Endodermal cell (in vitro differentiated cells): ENCODE measurements around the gene ACTR1B. TPM values are rescaled to one million over a fixed set of nuclear protein-coding genes. Genes with fewer than 3 reads are reported as not detected.

Source experiments
- DNase-seq: peaks from one replicate; pipeline ENCODE4 v3.0.0-alpha.2; 2017
- H3K27ac ChIP-seq: 2 replicates; pipeline ENCODE4 v1.5.1; 2013; ENCODE audit warnings: mild to moderate bottlenecking, low read depth, low read length, moderate library complexity
- H3K27me3 ChIP-seq: 2 replicates; pipeline ENCODE4 v1.6.1; 2013; ENCODE audit warnings: mild to moderate bottlenecking, low read length, moderate library complexity; ENCODE audit not compliant: insufficient read depth, control insufficient read depth, poor library complexity, severe bottlenecking
- H3K36me3 ChIP-seq: 2 replicates; pipeline ENCODE4 v1.7.0; 2013; ENCODE audit warnings: mild to moderate bottlenecking, low read length, moderate library complexity; ENCODE audit not compliant: control insufficient read depth, insufficient read depth
- H3K4me1 ChIP-seq: one replicate; pipeline ENCODE4 v1.7.0; 2013; ENCODE audit warnings: low read length; ENCODE audit not compliant: control insufficient read depth, insufficient read depth
- H3K4me3 ChIP-seq: 2 replicates; pipeline ENCODE4 v1.5.1; 2013; ENCODE audit warnings: mild to moderate bottlenecking, low read length, moderate library complexity
- H3K9ac ChIP-seq: 2 replicates; pipeline ENCODE4 v1.6.1; 2013; ENCODE audit warnings: mild to moderate bottlenecking, low read length, moderate library complexity; ENCODE audit not compliant: poor library complexity, severe bottlenecking; ENCODE audit errors: extremely low read depth
- H3K9me3 ChIP-seq: 2 replicates; pipeline ENCODE4 v1.6.1; 2013; ENCODE audit warnings: mild to moderate bottlenecking, low read length, moderate library complexity; ENCODE audit not compliant: control insufficient read depth
- H3K27ac Mint-ChIP-seq: 2 replicates; pipeline ENCODE4 v1.8.0; 2020; ENCODE audit warnings: mixed read lengths
- H3K27me3 Mint-ChIP-seq: 2 replicates; pipeline ENCODE4 v1.8.0; 2021; ENCODE audit warnings: mild to moderate bottlenecking, mixed read lengths; ENCODE audit not compliant: insufficient read depth
- H3K36me3 Mint-ChIP-seq: 2 replicates; pipeline ENCODE4 v1.8.0; 2020; ENCODE audit warnings: low read depth, mixed read lengths
- H3K4me1 Mint-ChIP-seq: 2 replicates; pipeline ENCODE4 v1.8.0; 2020; ENCODE audit warnings: mixed read lengths
- H3K4me3 Mint-ChIP-seq: 2 replicates; pipeline ENCODE4 v1.8.0; 2020; ENCODE audit warnings: mild to moderate bottlenecking, moderate library complexity, mixed read lengths
- H3K9me3 Mint-ChIP-seq: 2 replicates; pipeline ENCODE4 v1.8.0; 2020; ENCODE audit warnings: mild to moderate bottlenecking, mixed read lengths
- CTCF ChIP-seq: fragments of 200-600 bp; sonication (generic); conservative IDR thresholded peaks from 2 replicates; pipeline ENCODE4 v1.5.0; 2021; ENCODE audit warnings: antibody characterized with exemption, mild to moderate bottlenecking
- WGBS, 2 experiments: methylation state at CpG; one replicate each; pipeline versions ENCODE4 v1.1.5 to v1.1.7; 2013; ENCODE audit warnings: missing lambda C conversion rate in 2 of 2, mixed read lengths in 1 of 2; ENCODE audit not compliant: insufficient coverage in 1 of 2, insufficient read length in 1 of 2; 5-methylcytosine and 5-hydroxymethylcytosine counted together
- total RNA-seq, 2 donors: library from RNA; stranded (reverse); fragmentation: NEBNext Ultra II Directional in 1 of 2; extraction: Animal tissue kit (Norgen Biotek cat#: 25700) in 1 of 2; gene quantifications; 2 replicates in 1 of 2; 3 replicates in 1 of 2; pipeline ENCODE4 v1.2.1, GENCODE V29; 2021

The ACTR1B gene
- total RNA-seq, 2 donors from 2014 or later, result 71.8 to 75.0 TPM

- Mint-ChIP-seq H3K9me3 (peaks cover 20% of the 10 kb centered on the region), H3K27ac (no peak overlapping the region), H3K4me1 (peaks cover 16% of the 10 kb centered on the region), H3K36me3 (peaks cover 66% of the 10 kb centered on the region), H3K4me3 (no peak overlapping the region), H3K27me3 (no peaks in the 10 kb centered on the region)
- H3K4me1 ChIP-seq, result peaks cover 7% of the 10 kb centered on the region
- H3K27me3 ChIP-seq, result no peaks in the 10 kb centered on the region
- H3K9ac ChIP-seq, result no peak overlapping the region
- no peak for DNase-seq
- H3K27ac ChIP-seq, result no peak overlapping the region
- H3K4me3 ChIP-seq, result no peak overlapping the region
- peaks cover 9% of the 10 kb centered on the region for H3K9me3 ChIP-seq
- peaks cover 39% of the 10 kb centered on the region for H3K36me3 ChIP-seq
- 95 to 97% methylated on average over 20 to 36 of the region's 37 CpGs for WGBS, 2 experiments
- no peak for TF ChIP-seq CTCF
Measured at GRCh38 chr2:97657986-97658690, 5.7 kb downstream of the ACTR1B start.

DNA sequence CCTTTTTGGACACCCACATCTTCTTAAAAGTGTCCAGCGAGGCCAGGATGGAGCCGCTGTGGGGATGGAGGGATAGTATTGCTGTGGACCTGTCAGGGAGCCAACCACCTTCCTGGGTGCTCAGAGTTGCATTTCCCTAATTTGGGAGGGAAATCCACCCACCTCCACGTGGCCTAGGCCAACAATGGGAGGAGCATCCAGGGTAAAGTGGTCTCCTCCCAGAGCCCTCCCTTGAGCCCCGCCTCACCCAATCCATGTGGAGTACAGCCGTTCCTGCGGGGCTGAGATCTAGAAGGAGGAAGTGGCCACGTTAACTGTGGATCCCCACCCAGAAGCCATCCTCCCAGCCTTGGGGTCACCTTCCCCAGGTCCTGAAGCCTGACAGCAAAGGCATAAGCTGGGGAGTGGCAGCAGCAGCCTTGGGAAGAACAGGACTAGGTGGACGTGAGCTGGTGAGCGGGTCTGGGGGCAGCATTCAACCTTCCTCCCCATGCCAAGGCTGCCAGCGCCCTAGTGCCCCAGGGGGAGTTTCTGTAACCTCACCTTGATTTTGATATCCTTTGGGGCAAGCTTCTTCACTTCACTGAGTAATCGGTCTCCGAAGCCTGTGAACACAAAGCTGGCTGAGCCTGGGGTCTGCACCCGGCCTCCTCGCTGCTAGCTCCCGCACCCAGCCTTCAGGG is 6.8 kb downstream of the ACTR1B start:
- peaks cover 27% of the 10 kb centered on the region for H3K9me3 Mint-ChIP-seq
- no peak for DNase-seq
- peaks cover 39% of the 10 kb centered on the region for H3K36me3 ChIP-seq
- H3K36me3 Mint-ChIP-seq, result peaks cover 70% of the 10 kb centered on the region
- H3K9me3 ChIP-seq, result peaks cover 9% of the 10 kb centered on the region
- no peaks in the 10 kb centered on the region for H3K27me3 Mint-ChIP-seq
- H3K4me3 Mint-ChIP-seq, result no peak overlapping the region
- H3K4me1 Mint-ChIP-seq, result peaks cover 8% of the 10 kb centered on the region
- TF ChIP-seq CTCF, result no peak
- peaks cover 7% of the 10 kb centered on the region for H3K4me1 ChIP-seq
- no peak overlapping the region for H3K27ac ChIP-seq
- no peak overlapping the region for H3K9ac ChIP-seq
- H3K27me3 ChIP-seq, result no peaks in the 10 kb centered on the region
- H3K4me3 ChIP-seq, result no peak overlapping the region
- WGBS, 2 experiments, result 85 to 91% methylated on average over 8 to 15 of the region's 15 CpGs
- H3K27ac Mint-ChIP-seq, result no peak overlapping the region

GRCh38 chr2:97656129-97656755 is 7.6 kb downstream of the ACTR1B start:
- Histone ChIP-seq H3K27ac (no peak overlapping the region), H3K36me3 (peaks cover 39% of the 10 kb centered on the region), H3K4me3 (no peak overlapping the region), H3K27me3 (no peaks in the 10 kb centered on the region), H3K9ac (no peak overlapping the region), H3K4me1 (no peaks in the 10 kb centered on the region), H3K9me3 (peaks cover 9% of the 10 kb centered on the region)
- Mint-ChIP-seq H3K27ac (no peak overlapping the region), H3K27me3 (no peaks in the 10 kb centered on the region), H3K4me3 (no peak overlapping the region), H3K4me1 (peaks cover under 1% of the 10 kb centered on the region), H3K36me3 (peaks cover 67% of the 10 kb centered on the region), H3K9me3 (peaks cover 27% of the 10 kb centered on the region)
- 97 to 100% methylated on average over 2 to 7 of the region's 7 CpGs for WGBS, 2 experiments
- no peak for TF ChIP-seq CTCF
- DNase-seq, result no peak
